Measurements from ENCODE around the gene CDC42SE2. TPM values are rescaled to one million over a fixed set of nuclear protein-coding genes. Genes with fewer than 3 reads are reported as not detected.

The CDC42SE2 gene
- total and polyA plus RNA-seq, 2 experiments from 2014 or later, result 24.2 to 36.2 TPM

GRCh38 chr5:131246504-131246903, 17.3 kb upstream of the CDC42SE2 start (continued):
- TF ChIP-seq, protein P1, sequence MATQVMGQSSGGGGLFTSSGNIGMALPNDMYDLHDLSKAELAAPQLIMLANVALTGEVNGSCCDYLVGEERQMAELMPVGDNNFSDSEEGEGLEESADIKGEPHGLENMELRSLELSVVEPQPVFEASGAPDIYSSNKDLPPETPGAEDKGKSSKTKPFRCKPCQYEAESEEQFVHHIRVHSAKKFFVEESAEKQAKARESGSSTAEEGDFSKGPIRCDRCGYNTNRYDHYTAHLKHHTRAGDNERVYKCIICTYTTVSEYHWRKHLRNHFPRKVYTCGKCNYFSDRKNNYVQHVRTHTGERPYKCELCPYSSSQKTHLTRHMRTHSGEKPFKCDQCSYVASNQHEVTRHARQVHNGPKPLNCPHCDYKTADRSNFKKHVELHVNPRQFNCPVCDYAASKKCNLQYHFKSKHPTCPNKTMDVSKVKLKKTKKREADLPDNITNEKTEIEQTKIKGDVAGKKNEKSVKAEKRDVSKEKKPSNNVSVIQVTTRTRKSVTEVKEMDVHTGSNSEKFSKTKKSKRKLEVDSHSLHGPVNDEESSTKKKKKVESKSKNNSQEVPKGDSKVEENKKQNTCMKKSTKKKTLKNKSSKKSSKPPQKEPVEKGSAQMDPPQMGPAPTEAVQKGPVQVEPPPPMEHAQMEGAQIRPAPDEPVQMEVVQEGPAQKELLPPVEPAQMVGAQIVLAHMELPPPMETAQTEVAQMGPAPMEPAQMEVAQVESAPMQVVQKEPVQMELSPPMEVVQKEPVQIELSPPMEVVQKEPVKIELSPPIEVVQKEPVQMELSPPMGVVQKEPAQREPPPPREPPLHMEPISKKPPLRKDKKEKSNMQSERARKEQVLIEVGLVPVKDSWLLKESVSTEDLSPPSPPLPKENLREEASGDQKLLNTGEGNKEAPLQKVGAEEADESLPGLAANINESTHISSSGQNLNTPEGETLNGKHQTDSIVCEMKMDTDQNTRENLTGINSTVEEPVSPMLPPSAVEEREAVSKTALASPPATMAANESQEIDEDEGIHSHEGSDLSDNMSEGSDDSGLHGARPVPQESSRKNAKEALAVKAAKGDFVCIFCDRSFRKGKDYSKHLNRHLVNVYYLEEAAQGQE (IDR thresholded peaks at IDR 0.05; ENCODE audit: unreplicated experiment), result no peak

DNA sequence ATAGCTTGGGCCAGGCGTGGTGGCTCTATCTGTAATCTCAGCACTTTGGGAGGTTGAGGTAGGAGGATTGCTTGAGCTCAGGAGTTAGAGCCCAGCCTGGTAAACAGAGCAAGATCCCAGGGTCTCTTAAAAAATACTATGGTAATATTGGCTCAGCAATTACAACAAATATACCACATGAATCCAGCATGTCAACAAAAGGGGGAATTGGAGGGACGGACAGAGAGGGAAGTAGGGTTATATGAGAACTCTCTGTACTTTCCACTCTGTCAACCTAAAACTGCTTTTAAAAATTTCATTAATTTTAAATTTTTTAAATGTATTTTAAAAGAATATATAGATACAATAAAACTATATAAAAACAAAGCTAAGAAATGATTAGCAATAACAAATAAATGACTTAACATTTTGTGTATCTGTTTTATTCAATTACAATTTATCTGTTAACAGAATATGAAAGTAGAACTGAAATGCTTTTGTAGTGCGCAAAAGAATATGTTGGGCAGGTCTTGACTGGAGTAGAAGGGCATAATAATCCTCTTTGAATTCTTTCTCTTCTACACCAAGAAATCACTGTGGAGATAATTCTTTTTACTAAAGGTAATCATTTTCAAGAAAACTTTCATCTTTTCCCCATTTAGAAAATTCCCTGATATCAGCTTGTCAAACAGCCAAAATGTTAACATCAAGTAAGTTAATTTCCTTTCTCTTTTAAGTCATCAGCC, 12.9 kb upstream of the CDC42SE2 start:
- H3K27me3 Mint-ChIP-seq (ENCODE audit: insufficient read depth, low read depth, poor library complexity), result no peaks in the 10 kb centered on the region
- H3K36me3 Mint-ChIP-seq (ENCODE audit: low read depth), result no peaks in the 10 kb centered on the region; the same call in 2 of the 3 replicates
- Histone ChIP-seq H3K9me2 (ENCODE audit: insufficient read depth) (no peaks in the 10 kb centered on the region), H3F3A (replicated peaks; ENCODE audit: low read depth) (no peaks in the 10 kb centered on the region), H4K20me1 (replicated peaks; ENCODE audit: insufficient read depth) (no peaks in the 10 kb centered on the region; the same call in 1 of the 2 replicates), H3K79me2 (replicated peaks; ENCODE audit: insufficient read depth) (no peaks in the 10 kb centered on the region), H3K27ac (ENCODE audit: low read depth) (no peak overlapping the region), H3K36me3 (ENCODE audit: insufficient read depth) (no peaks in the 10 kb centered on the region), H2AFZ (no peak overlapping the region), H3K4me3 (no peak overlapping the region), H3K27me3 (ENCODE audit: insufficient read depth) (no peaks in the 10 kb centered on the region), H3K4me2 (no peak overlapping the region), H3K4me1 (ENCODE audit: insufficient read depth) (no peaks in the 10 kb centered on the region)
- no peaks in the 10 kb centered on the region for H3K4me1 Mint-ChIP-seq
- H3K4me3 Mint-ChIP-seq, result no peak overlapping the region
- ATAC-seq (no peak), DNase-seq (ENCODE audit: low spot score) (no peak)
- no peak overlapping the region for H3K27ac Mint-ChIP-seq
- peaks cover 10% of the 10 kb centered on the region; the same call in 2 of the 3 replicates for H3K9me3 Mint-ChIP-seq
- TF ChIP-seq CREB1 (CRISPR knock-in tag; IDR thresholded peaks at IDR 0.05; ENCODE audit: low read depth) (no peak), NANOG (IDR thresholded peaks at IDR 0.05; ENCODE audit: borderline replicate concordance) (no peak), EZH2phosphoT487 (IDR thresholded peaks at IDR 0.05; ENCODE audit: unreplicated experiment) (no peak), JUNB (IDR thresholded peaks at IDR 0.05; ENCODE audit: unreplicated experiment) (no peak), STAT1 (IDR thresholded peaks at IDR 0.05; ENCODE audit: unreplicated experiment) (no peak), ZNF462 (CRISPR knock-in tag; IDR thresholded peaks at IDR 0.05) (no peak), POLR2AphosphoS5 (IDR thresholded peaks at IDR 0.05; ENCODE audit: low read depth) (no peak)
- TF ChIP-seq, protein P1 (IDR thresholded peaks at IDR 0.05; ENCODE audit: unreplicated experiment), result no peak
- TF ChIP-seq, protein P2, sequence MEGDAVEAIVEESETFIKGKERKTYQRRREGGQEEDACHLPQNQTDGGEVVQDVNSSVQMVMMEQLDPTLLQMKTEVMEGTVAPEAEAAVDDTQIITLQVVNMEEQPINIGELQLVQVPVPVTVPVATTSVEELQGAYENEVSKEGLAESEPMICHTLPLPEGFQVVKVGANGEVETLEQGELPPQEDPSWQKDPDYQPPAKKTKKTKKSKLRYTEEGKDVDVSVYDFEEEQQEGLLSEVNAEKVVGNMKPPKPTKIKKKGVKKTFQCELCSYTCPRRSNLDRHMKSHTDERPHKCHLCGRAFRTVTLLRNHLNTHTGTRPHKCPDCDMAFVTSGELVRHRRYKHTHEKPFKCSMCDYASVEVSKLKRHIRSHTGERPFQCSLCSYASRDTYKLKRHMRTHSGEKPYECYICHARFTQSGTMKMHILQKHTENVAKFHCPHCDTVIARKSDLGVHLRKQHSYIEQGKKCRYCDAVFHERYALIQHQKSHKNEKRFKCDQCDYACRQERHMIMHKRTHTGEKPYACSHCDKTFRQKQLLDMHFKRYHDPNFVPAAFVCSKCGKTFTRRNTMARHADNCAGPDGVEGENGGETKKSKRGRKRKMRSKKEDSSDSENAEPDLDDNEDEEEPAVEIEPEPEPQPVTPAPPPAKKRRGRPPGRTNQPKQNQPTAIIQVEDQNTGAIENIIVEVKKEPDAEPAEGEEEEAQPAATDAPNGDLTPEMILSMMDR (conservative IDR thresholded peaks at IDR 0.05; ENCODE audit: low read depth in 2 of 2), result no peak
